CD1c-positive myeloid dendritic cell (primary cell): ENCODE results near the gene NR2F1-AS1.
"Not testable (repeated sequence)": the region's sequence is repeated elsewhere in the genome, so short reads cannot be mapped to it uniquely, and the experiment has no call there.

Experiments
- DNase-seq: peaks from one replicate; pipeline ENCODE4 v3.0.0-alpha.2; 2016; ENCODE audit errors: extremely low spot score

Gene NR2F1-AS1

DNA sequence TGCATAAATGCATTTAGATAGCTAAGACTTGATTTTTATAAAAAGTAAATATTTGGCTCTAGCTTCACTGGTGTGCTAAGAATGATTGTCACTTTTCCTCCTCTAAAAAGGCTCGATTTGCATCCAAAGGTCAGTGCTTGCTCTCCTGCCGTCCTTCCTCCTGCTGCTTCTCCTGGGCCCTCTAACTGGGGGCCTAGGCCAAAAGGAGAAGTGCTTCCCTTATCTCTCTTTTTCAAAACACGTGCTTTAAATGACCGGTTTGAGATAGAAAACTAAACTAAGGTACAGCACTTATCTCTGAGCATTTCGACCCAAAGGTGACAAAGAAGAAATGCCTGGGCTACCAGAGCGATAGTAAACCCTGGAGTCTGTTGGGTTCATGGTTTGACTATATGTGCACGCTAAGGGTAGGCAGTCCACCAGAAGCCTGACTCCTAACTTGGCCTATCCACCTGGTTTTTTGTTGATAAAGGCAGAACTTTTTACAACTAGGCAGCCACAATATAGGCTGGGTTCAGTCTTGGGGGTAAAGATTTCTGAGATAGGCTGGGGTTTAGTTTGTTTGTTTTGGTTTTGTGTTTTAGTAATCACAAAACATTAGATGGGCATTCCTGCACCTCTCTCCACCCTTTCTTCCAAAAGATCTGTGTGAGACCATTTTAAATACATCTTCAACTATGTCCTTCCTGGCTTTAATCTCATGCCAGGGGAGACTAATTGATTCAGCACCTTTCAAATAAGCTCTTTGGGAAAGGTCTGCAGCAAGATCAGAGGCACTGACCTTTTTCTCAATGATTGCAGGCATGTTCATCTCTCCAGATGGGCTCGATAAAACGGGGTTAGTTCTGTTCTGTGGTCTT lies 3.8 kb downstream of the NR2F1-AS1 start:
- no peak for DNase-seq

- DNase-seq: no peak
Measured at GRCh38 chr5:93575461-93576414, 5.3 kb downstream of the NR2F1-AS1 start.

GRCh38 chr5:93574491-93575305 lies 6.3 kb downstream of the NR2F1-AS1 start:
- no peak for DNase-seq

DNA sequence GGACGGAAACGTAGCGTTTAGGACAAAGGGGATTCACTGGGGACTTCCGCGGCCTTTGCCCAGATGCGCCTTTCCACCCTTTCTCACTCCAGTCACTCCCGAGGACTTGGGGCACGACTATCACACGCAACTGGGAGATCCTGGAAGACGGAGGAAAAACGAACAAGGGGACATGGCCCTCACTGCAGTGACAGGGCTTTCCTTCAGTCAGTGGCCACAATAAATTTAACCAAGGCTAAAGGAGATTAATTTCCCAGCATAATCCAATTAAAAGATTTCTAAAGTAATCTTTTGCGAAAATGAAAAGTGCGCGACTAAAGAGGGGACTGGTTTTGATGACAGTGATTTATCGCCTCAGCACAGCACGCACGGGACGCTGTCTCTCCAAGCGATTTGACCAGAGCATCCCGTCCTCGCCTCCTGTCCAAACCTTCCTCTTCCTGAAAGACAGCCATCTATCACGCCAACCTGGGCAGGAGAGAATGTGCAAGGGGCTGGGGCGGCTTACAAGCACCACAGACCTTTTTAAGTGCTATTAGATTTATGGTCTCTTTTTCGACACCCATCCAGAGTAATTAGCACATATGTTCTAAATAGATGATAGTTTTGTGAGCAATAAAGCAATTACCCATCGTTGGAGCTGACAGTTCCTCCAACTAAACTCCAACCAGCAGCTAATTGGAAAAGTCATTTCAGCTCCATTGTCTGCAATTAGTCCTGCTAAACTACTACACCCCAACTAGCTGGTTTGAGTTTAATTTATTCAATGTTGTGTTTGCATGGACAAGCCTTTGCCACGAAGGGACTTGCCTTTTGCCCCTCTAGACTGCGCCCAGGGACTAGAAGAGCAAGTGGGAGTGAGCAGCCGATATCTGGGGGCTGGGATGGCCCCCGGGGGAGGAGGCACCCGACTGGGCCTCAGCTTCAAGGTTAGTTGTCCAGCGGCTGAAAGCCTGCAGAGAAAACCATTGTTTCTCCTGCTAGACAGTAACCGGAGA lies 7.4 kb downstream of the NR2F1-AS1 start:
- DNase-seq: no peak

DNA sequence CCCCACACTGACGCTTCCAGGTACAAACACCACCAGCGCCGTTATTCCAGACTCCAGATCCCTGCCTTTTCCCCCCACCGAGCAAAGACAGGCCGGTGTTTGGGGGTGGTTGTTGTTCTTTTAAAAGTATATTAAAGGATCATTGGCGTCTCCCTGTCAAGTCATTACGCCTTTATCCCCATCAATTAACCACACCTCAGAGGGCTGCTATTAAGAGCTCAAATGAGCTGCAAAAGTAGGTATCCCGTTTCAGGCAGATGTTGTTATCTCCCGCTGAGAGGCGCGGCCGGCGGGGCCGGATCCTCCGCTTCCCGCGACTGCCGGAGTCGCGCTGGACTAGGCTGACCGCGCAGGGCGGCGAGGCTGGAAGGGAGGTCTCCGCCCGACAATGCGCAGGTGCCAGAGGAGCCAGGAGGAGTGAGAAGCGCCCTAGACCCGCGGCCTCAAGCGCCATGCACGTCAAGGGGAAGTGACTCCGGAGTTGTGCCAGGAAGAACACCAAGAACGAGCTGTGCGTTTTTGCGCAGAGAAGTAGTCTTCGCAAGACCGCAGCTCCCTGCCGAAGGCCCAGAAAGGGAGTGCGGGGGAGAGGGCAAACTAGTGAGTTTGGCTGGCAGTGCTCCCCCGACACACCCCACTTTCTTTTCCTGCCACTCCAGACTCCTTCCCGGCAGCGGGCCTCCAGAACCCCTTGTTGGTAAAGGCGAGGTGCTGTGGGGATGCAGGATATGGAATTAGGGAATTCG lies 8.2 kb downstream of the NR2F1-AS1 start:
- no peak for DNase-seq

GRCh38 chr5:93572101-93572607 lies 8.9 kb downstream of the NR2F1-AS1 start:
- no peak for DNase-seq

DNA sequence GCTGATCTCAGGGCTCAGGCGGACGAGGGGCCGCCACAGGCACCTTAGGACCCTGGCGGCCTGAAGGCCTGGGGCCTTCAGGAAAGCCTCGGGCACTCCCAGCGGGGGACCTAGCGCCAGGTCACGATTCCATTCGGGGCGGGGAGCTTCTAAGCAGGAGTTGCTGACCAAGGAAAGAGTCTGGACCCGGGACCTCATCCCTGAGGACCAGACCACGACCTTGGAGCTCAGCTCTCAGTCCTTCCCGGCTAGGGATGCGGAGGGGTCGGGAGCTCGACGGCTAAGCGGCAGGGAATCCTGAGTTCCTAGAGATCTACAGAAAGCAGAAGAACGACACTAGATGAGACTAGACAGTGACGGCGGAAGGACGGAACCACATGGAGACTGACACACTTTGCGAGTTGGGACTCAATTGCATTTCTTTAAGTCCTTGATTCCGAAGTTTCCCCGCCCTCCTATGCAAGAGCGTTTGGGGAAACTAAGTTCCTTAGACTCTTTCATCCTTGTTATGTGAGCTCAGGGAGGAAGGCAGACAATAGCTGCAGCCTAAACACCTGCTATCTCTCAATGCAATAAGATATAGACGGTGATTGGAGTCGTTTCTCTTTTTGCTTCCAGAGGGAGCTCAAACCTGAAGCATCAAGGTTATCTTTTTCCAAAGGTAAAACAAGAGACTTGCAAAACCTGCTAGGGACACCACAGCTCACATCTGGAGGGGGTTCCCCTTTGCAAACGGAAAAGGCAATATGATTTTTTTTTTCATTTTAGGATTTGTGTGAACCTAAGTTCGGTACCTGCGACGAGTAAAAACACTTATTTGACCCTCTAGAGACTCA lies 9.7 kb downstream of the NR2F1-AS1 start:
- no peak for DNase-seq

DNA sequence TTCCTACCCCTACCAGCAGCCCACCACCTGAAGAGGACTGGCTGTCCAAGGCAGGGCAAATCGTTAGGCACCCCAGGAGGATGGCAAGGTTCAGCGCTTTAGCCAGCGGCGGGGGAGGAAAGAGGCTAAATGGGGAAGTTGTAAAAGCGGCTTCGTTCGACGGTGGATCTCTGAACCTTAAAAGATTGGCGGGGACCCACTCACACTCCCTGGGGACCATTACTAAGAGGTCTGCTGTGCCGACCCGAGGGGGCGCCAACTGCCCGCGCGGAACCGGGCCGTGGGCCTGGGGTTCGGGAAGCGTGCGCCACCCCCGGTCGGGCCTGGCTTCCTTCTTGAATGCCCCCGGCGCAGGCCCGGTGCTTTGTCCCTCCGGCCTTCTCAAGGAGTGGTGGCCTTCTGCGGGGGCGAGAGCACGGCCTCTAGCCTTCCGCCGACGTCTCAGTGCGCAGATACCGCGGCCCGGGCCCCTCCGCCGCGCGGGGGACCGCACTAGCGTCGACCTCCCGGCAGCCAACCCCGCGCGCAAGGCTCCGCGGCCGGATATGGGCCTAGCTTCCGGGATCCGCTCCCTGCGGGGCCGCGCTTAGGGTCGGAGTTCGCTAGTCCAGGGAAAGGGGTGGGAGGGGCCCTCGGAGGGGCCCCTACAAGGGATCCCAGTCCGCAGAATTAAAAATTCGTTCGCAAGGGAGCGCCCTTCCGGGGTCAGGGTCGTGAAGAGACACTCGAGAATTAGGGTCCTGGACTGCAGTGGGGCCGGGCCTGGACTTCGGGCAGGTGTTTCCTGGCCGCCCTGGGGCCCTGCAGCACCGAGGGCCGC lies 10.5 kb downstream of the NR2F1-AS1 start:
- no peak for DNase-seq

DNA sequence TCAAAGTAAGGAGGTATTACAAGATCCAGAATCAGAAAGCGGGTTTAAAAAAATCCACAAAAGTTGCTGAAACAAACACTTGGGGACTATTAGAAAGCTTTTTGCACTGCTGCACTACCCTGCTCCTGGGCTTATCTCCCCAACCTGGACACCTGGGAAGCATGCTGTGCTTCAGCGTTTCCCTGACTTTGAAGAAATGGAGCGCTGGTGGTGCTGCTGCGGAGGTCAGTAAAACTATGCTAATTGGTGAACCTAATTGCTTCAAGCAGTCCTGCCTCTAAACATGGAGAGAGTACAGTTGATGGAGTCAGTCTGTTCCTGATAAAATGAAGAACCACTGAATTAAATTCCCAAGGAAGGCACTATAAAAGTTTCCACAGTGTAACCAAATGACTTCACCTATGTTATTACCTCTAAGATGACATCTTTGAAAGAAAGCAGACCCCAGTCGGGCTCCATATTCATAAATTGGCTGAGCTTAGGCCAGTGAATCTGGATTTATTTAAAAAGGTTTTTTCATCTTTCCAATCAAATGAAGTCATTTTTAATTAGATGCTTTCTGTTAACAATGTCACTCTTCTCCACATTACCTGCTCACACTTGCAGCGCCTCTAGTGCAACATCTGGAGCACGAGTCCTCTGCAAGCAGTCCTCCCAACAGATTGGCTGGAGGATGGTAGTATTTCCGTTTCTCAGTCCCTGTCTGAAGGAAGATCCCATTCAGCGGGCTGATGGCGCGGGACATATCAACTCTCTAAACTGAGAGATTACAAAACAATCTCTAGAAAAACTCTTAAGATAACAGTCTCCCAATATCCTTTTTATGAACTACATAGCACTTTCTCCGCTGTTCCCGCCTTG lies 11.5 kb downstream of the NR2F1-AS1 start:
- DNase-seq: no peak

- DNase-seq: no peak
Measured at GRCh38 chr5:93567424-93567823, 13.6 kb downstream of the NR2F1-AS1 start.

GRCh38 chr5:93566091-93566490 lies 14.9 kb downstream of the NR2F1-AS1 start:
- no peak for DNase-seq

DNA sequence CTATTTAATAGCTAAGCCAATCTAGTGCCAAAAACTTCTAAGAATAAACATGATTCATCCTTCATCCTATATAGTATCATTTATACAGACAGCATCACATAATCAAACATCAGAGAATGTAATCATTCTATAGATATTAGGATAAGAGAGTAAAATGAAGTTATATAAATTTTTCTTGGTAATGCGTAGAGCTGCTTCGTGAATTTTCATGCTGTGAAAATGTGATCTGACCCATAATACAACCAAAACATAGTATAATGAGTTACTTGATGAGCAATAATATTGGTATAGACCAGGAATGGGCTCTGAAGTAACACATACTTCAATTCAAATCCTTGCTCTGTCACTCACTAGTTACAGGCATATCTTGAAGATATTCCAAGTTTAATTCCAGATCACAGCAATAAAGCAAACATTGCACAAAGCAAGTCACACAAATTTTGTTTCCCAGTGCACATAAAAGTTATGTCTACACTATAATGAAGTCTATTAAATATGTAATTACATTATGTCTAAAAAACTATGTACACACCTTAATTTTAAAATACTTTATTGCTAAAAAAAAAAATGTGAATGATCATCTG lies 23.9 kb downstream of the NR2F1-AS1 start:
- no peak for DNase-seq

DNA sequence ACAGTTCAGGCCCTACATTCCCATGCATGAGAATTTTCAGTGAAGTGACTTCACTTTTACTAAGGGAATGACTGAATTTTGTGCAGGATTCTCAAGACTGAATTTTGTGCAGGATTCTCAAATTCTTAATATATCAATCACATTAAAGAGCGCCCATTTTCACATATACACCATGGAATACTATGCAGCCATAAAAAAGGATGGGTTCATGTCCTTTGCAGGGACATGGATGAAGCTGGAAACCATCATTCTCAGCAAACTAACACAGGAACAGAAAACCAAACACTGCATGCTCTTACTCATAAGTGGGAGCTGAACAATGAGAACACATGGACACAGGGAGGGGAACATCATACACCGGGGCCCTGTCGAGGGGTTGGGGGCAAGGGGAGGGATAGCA lies 31.4 kb downstream of the NR2F1-AS1 start:
- DNase-seq: not testable (repeated sequence)

GRCh38 chr5:93545872-93546271 lies 35.1 kb downstream of the NR2F1-AS1 start:
- no peak for DNase-seq

GRCh38 chr5:93532370-93532769 lies 48.6 kb downstream of the NR2F1-AS1 start:
- DNase-seq: no peak

DNA sequence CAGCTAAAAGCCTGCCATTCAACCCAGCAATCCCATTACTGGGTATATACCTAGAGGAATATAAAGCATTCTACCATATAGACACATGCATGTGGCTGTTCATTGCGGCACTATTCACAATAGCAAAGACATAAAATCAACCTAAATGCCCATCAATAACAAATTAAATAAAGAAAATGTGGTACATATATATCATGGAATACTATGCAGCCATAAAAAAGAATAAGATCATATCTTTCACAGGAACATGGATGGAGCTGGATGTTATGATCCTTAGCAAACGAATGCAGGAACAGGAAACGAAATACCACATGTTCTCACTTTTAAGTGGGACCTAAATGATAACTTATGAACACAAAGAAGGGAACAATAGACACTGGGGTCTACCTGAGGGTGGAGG lies 59.2 kb downstream of the NR2F1-AS1 start:
- not testable (repeated sequence) for DNase-seq
